Peyer's patch (tissue), 4 donors: ENCODE results near the gene CST3. TPM values are rescaled to one million over a fixed set of nuclear protein-coding genes. Genes with fewer than 3 reads are reported as not detected.

Experiments
- DNase-seq, 3 donors: peaks; one replicate each; pipeline ENCODE4 v3.0.0-alpha.2; 2017 to 2019
- H3K27ac ChIP-seq, 4 donors: fragments of 200-600 bp; sonication (generic); one replicate each; pipeline ENCODE4 v1.5.1; 2016 to 2019
- H3K27me3 ChIP-seq, 2 donors: fragments of 200-600 bp; sonication (generic); one replicate each; pipeline ENCODE4 v1.5.1; 2019
- H3K36me3 ChIP-seq, 3 donors: fragments of 200-600 bp; sonication (generic); one replicate each; pipeline ENCODE4 v1.5.1; 2016 to 2019
- H3K4me1 ChIP-seq, 4 donors: fragments of 200-600 bp; sonication (generic); one replicate each; pipeline ENCODE4 v1.5.1; 2016 to 2019
- H3K4me3 ChIP-seq, 4 donors: fragments of 200-600 bp; sonication (generic); 1 replicate in 3 of 4; 2 replicates in 1 of 4; pipeline ENCODE4 v1.5.1; 2016 to 2019; ENCODE audit warnings: mild to moderate bottlenecking in 1 of 4
- H3K9me3 ChIP-seq, 4 donors: fragments of 200-600 bp; sonication (generic); one replicate each; pipeline ENCODE4 v1.5.1; 2016 to 2019; ENCODE audit warnings: mild to moderate bottlenecking in 1 of 4
- CTCF ChIP-seq, 6 experiments: fragments of 450-650 bp in 4 of 6; fragments of 200-600 bp in 2 of 6; sonication (generic) in 1 of 6; IDR thresholded peaks; one replicate each; pipeline ENCODE4 v1.5.1; 2017 to 2019; ENCODE audit warnings: antibody characterized with exemption in 6 of 6, mild to moderate bottlenecking in 3 of 6, moderate library complexity in 1 of 6
- POLR2A ChIP-seq, 2 donors: fragments of 450-650 bp; IDR thresholded peaks; one replicate each; pipeline ENCODE4 v1.5.1; 2017; ENCODE audit warnings: antibody characterized with exemption in 2 of 2, mild to moderate bottlenecking in 2 of 2, moderate library complexity in 2 of 2
- total RNA-seq, 4 donors: library from RNA; depleted of rRNA; stranded (reverse); fragments of >200 nt; gene quantifications; one replicate each; pipeline ENCODE4 v1.1.0, GENCODE V29; 2016

Gene CST3
- total RNA-seq, 4 donors from 2014 or later: 221 to 1,587 (median 1,027) TPM

DNA sequence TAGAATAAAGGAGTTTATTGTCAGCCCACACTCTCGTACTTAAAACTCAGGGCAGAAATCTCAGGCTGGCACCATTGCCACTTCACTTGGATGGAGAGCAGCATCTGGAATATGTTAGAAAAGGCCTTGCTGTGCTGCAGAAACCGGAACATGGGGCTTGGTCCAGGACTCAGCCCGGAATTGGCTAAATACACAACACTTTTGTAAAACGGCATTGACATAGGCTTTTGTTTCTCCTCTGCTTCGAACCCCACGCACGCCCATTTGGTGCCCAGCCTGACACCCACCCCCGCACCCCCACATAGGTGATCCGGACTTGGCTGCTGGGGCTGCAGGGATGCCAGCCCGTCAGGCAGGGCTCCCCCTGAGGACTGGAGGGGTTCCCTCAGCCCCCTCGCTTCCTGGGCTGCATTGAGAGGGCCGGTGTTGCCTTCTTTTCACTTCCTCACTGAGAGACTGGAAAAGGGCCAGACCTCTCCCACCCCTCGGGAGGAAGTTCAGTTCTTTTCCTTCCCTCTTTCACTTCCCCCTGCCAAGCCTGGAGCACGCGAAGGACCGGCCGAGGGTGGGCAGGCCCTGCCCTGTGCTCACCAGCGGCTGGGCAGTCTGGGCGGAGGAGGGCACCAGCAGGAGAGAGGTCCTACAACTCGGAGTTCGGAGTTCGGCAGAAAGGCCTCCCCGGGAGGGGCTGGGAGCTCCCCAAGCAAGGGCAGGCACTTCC is 17.9 kb upstream of the CST3 start:
- Histone ChIP-seq H3K4me1 (peaks cover 0 to 25% (median 2%) of the 10 kb centered on the region in 4 donors), H3K4me3 (no peak overlapping the region), H3K36me3 (no peaks in the 10 kb centered on the region), H3K27ac (peak overlapping the region; percentile 5 to 34 (median 29)), H3K27me3 (no peaks in the 10 kb centered on the region), H3K9me3 (no peaks in the 10 kb centered on the region)
- peak in 1 of 3 donors; percentile 54 for DNase-seq
- TF ChIP-seq POLR2A (IDR thresholded peaks at IDR 0.05) (no peak), CTCF (IDR thresholded peaks at IDR 0.05) (no peak)

DNA sequence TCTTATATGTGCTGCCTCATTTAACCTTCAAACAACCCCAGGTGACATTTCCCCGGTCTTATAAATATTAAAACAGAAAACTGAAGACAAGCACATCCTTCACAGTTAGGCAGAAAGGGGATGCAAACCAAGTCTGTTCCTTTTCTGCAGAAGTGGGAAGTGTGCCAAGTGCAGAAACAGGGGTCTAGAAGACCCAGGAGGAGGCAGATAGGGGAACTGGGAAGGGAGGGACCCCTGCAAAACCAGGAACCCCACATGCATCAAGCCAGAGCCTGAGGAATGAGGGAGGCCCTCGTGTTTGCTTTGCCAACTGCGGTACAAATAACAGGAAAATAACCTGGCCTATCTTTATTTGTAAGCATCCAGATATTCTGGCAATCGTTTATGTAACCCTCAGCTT is 17.0 kb upstream of the CST3 start:
- TF ChIP-seq POLR2A (IDR thresholded peaks at IDR 0.05): no peak
- TF ChIP-seq CTCF (IDR thresholded peaks at IDR 0.05): no peak
- H3K27ac ChIP-seq: no peak overlapping the region
- H3K4me3 ChIP-seq: no peak overlapping the region
- no peaks in the 10 kb centered on the region for H3K9me3 ChIP-seq
- no peak for DNase-seq
- H3K36me3 ChIP-seq: no peaks in the 10 kb centered on the region
- no peaks in the 10 kb centered on the region for H3K27me3 ChIP-seq
- H3K4me1 ChIP-seq: peaks cover 0 to 17% (median 0%) of the 10 kb centered on the region in 4 donors

DNA sequence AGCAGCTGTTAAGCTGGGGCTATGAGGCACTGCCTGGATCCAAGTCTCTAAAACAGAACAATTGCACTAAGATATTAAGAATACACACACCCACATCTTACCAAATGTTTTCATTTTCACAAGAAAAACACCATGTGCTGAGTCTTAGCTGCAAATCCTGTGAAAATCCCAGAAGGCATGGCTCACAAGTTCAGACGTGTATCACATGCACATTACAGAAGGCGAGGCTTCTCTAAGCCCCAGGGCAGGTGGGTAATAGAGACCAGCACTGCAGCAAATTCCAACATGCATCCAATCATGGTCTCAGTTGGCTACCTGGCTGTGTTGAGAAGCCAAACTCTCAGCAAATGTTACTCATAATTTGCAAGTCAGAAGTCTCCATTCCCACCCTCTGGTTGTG is 16.2 kb upstream of the CST3 start:
- Histone ChIP-seq H3K27ac (no peak overlapping the region), H3K4me3 (no peak overlapping the region), H3K36me3 (no peaks in the 10 kb centered on the region), H3K9me3 (no peaks in the 10 kb centered on the region), H3K4me1 (peaks cover 0 to 10% (median 0%) of the 10 kb centered on the region in 4 donors), H3K27me3 (no peaks in the 10 kb centered on the region)
- DNase-seq: no peak
- TF ChIP-seq CTCF (IDR thresholded peaks at IDR 0.05): no peak
- no peak for TF ChIP-seq POLR2A (IDR thresholded peaks at IDR 0.05)

DNA sequence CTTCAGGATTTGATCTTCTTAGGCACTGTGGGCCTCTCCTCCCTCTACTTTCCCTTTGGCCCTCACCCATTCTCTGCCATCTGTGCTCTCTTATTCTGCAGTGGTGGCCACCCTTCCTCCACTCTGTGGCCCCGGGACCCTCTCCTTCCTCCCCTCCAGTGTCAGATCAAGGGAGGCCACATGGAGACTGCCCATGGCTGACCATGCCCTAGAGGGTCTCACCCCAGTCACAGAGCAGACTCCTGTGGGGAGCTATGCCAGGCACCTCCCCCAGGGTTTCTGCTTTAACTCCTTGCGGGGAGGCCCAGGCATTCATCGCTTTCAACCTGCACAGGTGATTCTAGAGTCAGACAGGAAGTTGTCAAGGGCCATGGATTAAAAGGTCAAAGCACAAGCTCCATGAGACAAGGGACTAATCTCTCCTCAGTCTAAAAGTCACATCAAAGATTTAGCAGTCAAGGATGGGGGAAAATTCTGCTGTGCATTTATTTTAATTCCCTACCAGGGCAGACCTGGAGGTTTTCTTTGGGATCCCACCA is 15.7 kb upstream of the CST3 start:
- Histone ChIP-seq H3K9me3 (no peaks in the 10 kb centered on the region), H3K27ac (no peak overlapping the region), H3K27me3 (no peaks in the 10 kb centered on the region), H3K36me3 (no peaks in the 10 kb centered on the region), H3K4me1 (peaks cover 0 to 7% (median 0%) of the 10 kb centered on the region in 4 donors), H3K4me3 (no peak overlapping the region)
- no peak for DNase-seq
- no peak for TF ChIP-seq POLR2A (IDR thresholded peaks at IDR 0.05)
- no peak for TF ChIP-seq CTCF (IDR thresholded peaks at IDR 0.05)

DNA sequence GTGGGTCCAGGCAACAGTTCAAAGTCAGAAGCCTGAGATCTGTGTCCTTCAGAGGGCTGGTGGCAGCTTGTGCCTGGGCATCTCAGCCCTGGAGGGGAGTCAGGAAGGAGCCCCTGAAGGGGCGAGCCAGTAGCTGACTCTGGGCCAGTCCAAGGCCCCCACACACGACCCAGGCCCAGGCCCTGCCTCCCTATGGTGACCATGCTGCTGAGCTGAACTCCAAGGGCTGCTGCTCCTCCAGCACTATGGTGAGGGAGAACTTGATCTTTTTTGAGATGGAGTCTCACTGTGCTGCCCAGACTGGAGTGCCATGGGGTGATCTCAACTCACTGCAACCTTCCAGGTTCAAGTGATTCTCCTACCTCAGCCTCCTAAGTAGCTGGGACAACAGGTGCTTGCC is 15.2 kb upstream of the CST3 start:
- no peak overlapping the region for H3K27ac ChIP-seq
- TF ChIP-seq CTCF (IDR thresholded peaks at IDR 0.05) (no peak), POLR2A (IDR thresholded peaks at IDR 0.05) (no peak)
- no peaks in the 10 kb centered on the region for H3K9me3 ChIP-seq
- H3K36me3 ChIP-seq: no peaks in the 10 kb centered on the region
- H3K4me3 ChIP-seq: no peak overlapping the region
- H3K4me1 ChIP-seq: peaks cover 0 to 7% (median 0%) of the 10 kb centered on the region in 4 donors
- no peak for DNase-seq
- no peaks in the 10 kb centered on the region for H3K27me3 ChIP-seq
